GM19397 (cell line): ENCODE measurements around the gene SLC25A33.
"Not testable (repeated sequence)": the region's sequence is repeated elsewhere in the genome, so short reads cannot be mapped to it uniquely, and the experiment has no call there.

Source experiments
- ATAC-seq: cut with Tn5 transposase; IDR thresholded peaks from one replicate; pipeline ENCODE4 v1.9.1; 2021; ENCODE audit warnings: mild to moderate bottlenecking, moderate library complexity; ENCODE audit not compliant: unreplicated experiment

The SLC25A33 gene, protein sequence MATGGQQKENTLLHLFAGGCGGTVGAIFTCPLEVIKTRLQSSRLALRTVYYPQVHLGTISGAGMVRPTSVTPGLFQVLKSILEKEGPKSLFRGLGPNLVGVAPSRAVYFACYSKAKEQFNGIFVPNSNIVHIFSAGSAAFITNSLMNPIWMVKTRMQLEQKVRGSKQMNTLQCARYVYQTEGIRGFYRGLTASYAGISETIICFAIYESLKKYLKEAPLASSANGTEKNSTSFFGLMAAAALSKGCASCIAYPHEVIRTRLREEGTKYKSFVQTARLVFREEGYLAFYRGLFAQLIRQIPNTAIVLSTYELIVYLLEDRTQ

GRCh38 chr1:9539165-9539828 is at the start of gene SLC25A33:
Gene SLC25A33, plus strand, starts transcription at chr1:9539465. Its CDS starts 227 bp downstream, at chr1:9539692.
- ATAC-seq, result peak; percentile 94

GRCh38 chr1:9490605-9491339 is 48.5 kb upstream of the SLC25A33 start:
- no peak for ATAC-seq

GRCh38 chr1:9493326-9493725 is 45.9 kb upstream of the SLC25A33 start:
- no peak for ATAC-seq

DNA sequence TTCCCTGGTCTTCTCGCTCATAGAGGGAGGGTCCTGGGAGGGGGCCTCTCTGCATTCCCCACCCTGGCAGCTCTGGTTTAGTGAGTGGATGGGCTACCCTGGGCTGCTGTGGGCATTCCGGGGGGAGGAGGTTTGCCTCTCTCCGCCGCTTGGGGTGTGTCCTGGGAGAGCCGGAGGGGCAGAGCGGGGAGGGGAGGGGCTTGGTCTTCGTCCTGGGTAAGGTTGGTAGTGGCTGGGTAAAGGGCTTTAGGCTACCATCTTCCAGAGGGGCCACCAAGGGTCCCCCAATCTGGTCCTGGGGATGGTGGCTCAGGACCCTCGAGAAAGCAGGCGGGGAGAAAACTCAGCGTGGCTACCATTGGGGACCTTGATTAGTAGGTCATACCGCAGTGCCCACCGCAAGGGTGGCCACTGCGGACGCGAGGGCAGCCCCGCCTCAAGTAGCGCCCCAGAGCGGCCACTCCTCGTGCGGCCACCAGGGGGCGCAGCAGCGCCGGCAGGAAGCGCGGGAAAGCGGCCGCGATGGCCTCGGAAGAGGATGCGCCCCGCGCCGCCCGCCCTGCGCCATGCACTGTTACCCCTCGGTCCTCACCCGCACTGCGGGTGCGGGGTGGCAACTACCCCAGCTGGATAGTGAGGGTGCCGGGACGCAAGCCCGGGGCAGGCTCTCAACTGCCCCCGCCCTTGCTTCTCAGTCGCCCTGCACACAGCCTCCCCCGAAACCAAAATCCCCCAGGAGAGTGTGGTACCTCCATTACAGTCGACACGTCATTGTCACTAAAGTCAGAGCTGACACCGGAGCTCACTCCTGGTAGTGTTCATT is 44.1 kb upstream of the SLC25A33 start:
- ATAC-seq, result no peak

GRCh38 chr1:9495854-9496374 is 43.4 kb upstream of the SLC25A33 start:
- ATAC-seq, result no peak

GRCh38 chr1:9500756-9501754 is 38.2 kb upstream of the SLC25A33 start:
- ATAC-seq, result no peak

- ATAC-seq, result no peak
Measured at GRCh38 chr1:9503001-9503675, 36.1 kb upstream of the SLC25A33 start.

- ATAC-seq, result no peak
Measured at GRCh38 chr1:9505143-9505542, 34.1 kb upstream of the SLC25A33 start.

DNA sequence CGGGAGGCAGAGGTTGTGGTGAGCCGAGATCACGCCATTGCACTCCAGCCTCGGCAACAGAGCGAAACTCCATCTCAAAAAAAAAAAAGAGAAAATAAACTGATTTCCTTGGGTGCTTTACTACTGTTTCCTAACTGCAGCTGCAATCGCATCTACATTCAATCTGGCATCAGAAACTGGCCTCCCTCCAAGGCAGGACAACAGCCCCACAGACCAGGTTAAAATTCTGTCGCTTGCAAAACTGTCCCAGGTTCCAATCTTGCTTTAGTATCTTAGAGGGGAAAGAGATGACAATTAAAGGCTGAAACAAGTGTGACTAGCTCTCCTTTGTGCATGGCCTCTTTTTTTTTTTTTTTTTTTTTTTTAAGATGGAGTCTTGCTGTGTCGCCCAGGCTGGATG is 32.4 kb upstream of the SLC25A33 start:
- no peak for ATAC-seq

- ATAC-seq, result no peak
Measured at GRCh38 chr1:9510130-9510529, 29.1 kb upstream of the SLC25A33 start.

- ATAC-seq, result not testable (repeated sequence)
Measured at GRCh38 chr1:9515550-9515949, 23.7 kb upstream of the SLC25A33 start.

DNA sequence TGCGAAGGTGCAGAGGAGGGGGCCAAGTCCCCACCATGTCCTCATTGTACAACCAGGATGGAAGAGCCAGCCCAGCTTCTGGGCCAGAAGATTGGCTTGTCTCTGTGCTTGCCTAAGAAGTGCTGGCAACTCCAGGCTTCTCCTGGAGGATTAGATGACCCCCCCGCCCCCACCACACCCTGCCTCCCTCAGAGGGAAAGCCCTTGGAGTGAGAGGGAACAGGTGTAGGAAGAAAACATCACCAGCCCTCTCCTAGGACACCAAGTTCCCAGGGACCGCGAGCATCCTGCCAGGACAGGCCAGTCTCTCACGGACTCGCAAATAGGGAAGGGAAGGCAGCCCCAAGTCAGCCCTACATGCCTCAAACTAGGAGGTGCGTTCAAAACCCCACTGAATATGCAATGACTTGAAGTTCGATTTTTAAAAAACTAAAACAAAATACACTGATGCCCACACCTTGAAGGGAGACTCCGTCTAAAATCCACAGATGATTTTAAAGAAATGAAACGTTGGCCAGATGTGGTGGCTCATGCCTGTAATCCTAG is 20.7 kb upstream of the SLC25A33 start:
- no peak for ATAC-seq

DNA sequence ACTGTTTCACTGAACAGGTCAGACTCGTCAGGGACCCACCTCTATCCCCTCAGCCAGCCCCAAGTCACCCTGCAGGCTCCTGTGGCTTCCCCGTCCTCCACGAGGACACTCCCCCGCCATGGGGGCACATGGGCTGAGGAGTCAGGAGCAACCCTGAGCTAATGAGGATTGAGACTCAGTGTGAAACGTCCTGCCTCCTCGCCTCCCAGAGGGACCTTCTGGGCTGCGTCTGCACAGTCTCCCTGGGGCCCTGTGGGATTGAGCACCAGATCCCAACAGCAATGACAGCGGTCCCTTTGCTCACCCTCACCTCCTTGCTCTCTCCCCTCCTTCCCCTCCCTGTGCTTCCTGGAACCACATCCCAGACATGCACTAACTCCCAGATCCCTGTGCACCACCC is 18.9 kb upstream of the SLC25A33 start:
- ATAC-seq, result no peak

DNA sequence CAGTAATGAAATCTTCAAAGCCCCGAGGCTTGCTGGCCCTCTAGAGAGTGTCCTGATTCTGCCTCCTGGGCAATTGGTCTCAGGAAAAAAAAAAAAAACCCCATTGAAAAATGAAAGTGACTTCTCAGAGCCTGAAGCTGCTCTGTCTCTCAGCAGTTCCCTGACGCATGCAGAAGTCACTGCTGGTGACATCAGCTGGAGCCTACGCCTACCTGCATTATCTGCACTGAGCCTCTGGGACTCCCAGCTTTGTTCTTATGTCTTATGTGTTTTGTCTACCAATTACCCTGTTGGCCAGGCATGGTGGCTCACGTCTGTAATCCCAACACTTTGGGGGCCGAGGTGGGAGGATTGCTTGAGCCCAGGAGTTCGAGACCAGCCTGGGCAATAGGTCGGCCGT is 10.1 kb upstream of the SLC25A33 start:
- ATAC-seq, result no peak

DNA sequence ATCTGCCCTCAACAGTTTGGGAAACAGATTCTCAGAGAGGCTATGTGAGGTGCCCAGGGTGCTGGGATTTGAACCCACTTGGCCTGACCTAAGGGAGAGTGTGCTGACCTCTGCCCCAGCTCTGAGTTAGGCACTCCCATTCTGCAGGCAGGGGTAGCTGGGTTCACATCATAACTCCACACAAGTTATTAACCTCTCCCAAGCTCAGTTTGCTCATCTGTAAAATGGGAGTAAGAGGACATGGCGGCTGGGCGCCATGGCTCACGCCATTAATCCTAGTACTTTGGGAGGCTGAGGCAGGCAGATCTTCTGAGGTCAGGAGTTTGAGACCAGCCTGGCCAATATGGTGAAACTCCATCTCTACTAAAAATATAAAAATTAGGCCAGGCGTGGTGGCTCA is 8.9 kb upstream of the SLC25A33 start:
- ATAC-seq, result no peak

- ATAC-seq, result no peak
Measured at GRCh38 chr1:9534953-9535352, 4.3 kb upstream of the SLC25A33 start.

DNA sequence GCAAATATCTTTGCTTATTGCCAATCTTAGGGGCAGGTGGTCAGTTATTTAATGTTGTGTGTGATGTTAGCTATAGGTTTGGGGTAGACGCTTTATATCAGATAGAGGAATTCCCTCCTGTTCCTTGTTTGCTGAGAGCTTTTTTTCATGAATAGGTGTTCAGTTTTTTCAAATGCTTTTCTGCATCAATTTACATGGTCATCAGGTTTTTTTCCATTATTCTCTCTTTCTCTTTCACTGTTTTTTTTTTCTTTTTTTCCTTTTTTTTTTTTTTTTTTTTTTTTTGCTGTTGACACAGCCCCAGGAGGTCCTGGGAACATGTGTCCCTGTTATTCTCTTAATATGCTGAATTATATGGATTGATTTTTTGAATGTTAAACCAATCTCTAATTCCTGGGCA is 3.0 kb upstream of the SLC25A33 start:
- ATAC-seq, result no peak

- ATAC-seq, result no peak
Measured at GRCh38 chr1:9537863-9538668, 1.2 kb upstream of the SLC25A33 start.
